Gastroesophageal sphincter (tissue), 3 donors: Measurements from ENCODE around the gene ATP9B.

Source experiments
- CTCF ChIP-seq, 4 experiments: fragments of 200-600 bp in 2 of 4; fragments of 450-650 bp in 2 of 4; sonication (generic) in 1 of 4; IDR thresholded peaks; one replicate each; pipeline ENCODE4 v1.5.1; 2017 to 2019; ENCODE audit warnings: antibody characterized with exemption in 4 of 4, mild to moderate bottlenecking in 2 of 4, moderate library complexity in 2 of 4
- EP300 ChIP-seq: sonication (generic); formaldehyde crosslinking; IDR thresholded peaks from one replicate; pipeline ENCODE4 v1.6.1; 2017; ENCODE audit warnings: antibody characterized with exemption, mild to moderate bottlenecking
- POLR2A ChIP-seq, 2 donors: fragments of 450-650 bp; IDR thresholded peaks; one replicate each; pipeline ENCODE4 v1.6.1; 2017; ENCODE audit warnings: antibody characterized with exemption in 2 of 2, mild to moderate bottlenecking in 2 of 2, moderate library complexity in 1 of 2
- POLR2AphosphoS5 ChIP-seq: sonication (generic); formaldehyde crosslinking; IDR thresholded peaks from one replicate; pipeline ENCODE4 v1.6.1; 2017; ENCODE audit warnings: antibody characterized with exemption

GRCh38 chr18:79366177-79367094 is 297.2 kb downstream of the ATP9B start:
- no peak for TF ChIP-seq POLR2A (IDR thresholded peaks at IDR 0.05)
- no peak for TF ChIP-seq POLR2AphosphoS5
- no peak for TF ChIP-seq EP300
- no peak for TF ChIP-seq CTCF (IDR thresholded peaks at IDR 0.05)
